OCI-LY3 (cell line): ENCODE results near the gene STX2.

ENCODE experiments used
- EZH2phosphoT487 ChIP-seq: fragments of 200-600 bp; shearing (Covaris generic); IDR thresholded peaks from 2 replicates; pipeline ENCODE4 v1.6.1; 2018; ENCODE audit warnings: antibody characterized with exemption, mixed run types, low read depth
- TF ChIP-seq, protein P1 (sequence below): fragments of 200-600, 300-600 bp; sonication (generic); IDR thresholded peaks from 2 replicates; pipeline ENCODE4 v1.5.1; 2014; ENCODE audit warnings: antibody characterized with exemption, low read length, low read depth

DNA sequence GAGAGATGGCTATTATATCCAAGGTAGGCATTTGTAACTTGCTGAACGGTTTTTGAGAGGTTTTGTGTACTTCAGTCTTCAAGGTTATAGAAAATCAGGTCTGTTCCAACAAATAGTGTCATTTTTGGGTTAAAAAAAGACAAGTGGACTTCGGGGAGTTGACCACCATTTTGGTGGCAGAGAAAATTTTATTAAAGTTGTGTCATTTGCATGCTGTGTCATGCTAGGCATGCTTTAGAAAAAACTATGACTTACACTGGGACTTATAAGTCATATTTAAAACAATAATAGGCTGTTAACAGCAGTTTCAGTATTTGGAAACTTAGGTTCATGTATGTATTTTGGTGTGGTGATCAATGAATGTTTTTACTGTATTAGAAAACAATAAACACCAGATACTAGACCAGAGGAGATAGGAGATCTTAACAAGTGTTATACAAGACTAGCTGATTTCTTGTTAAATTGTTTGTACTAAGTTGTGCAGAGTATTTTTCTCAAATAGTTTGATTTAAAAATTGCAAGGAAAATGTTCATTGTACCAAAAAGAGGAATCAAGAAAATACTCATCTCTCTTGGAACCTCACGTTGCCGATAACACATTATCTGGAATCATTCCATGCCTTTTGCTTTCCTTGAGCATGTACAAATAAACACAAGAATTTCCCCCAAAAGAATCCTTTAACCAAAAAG lies 34.2 kb upstream of the STX2 start:
- TF ChIP-seq, protein P1, sequence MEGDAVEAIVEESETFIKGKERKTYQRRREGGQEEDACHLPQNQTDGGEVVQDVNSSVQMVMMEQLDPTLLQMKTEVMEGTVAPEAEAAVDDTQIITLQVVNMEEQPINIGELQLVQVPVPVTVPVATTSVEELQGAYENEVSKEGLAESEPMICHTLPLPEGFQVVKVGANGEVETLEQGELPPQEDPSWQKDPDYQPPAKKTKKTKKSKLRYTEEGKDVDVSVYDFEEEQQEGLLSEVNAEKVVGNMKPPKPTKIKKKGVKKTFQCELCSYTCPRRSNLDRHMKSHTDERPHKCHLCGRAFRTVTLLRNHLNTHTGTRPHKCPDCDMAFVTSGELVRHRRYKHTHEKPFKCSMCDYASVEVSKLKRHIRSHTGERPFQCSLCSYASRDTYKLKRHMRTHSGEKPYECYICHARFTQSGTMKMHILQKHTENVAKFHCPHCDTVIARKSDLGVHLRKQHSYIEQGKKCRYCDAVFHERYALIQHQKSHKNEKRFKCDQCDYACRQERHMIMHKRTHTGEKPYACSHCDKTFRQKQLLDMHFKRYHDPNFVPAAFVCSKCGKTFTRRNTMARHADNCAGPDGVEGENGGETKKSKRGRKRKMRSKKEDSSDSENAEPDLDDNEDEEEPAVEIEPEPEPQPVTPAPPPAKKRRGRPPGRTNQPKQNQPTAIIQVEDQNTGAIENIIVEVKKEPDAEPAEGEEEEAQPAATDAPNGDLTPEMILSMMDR, result no peak
- no peak for TF ChIP-seq EZH2phosphoT487
